SU-DHL-6 (cell line): ENCODE data around the gene KRT25.

ENCODE experiments used
- H2AFZ ChIP-seq: fragments of 200-600 bp; sonication (generic); 2 replicates; pipeline ENCODE4 v1.6.1; 2014; ENCODE audit warnings: low read depth, mild to moderate bottlenecking, moderate library complexity, mixed read lengths, antibody characterized with exemption, low read length; ENCODE audit not compliant: severe bottlenecking
- H3F3A ChIP-seq: fragments of 200-600 bp; shearing (Covaris generic); 2 replicates; pipeline ENCODE4 v1.6.0; 2016; ENCODE audit warnings: antibody characterized with exemption, mild to moderate bottlenecking; ENCODE audit not compliant: insufficient read depth
- H3K27ac ChIP-seq: fragments of 200-600 bp; sonication (generic); 2 replicates; pipeline ENCODE4 v1.5.1; 2016; ENCODE audit warnings: low read depth, mild to moderate bottlenecking, low read length, moderate library complexity, mixed read lengths
- H3K27me3 ChIP-seq: fragments of 200-600 bp; sonication (generic), shearing (Covaris generic); 2 replicates; pipeline ENCODE4 v1.6.0; 2014; ENCODE audit warnings: mild to moderate bottlenecking, low read length
- H3K36me3 ChIP-seq: fragments of 200-600 bp; sonication (generic); 2 replicates; pipeline ENCODE4 v1.6.1; 2014; ENCODE audit warnings: mild to moderate bottlenecking, low read length, mixed read lengths
- H3K4me2 ChIP-seq: fragments of 300-600, 200-600 bp; shearing (Covaris generic), sonication (generic); 2 replicates; pipeline ENCODE4 v1.6.0; 2014; ENCODE audit warnings: low read length, low read depth, mild to moderate bottlenecking; ENCODE audit not compliant: poor library complexity, severe bottlenecking
- H3K4me3 ChIP-seq: fragments of 200-600 bp; sonication (generic); 2 replicates; pipeline ENCODE4 v1.5.1; 2014; ENCODE audit warnings: antibody characterized with exemption, low read length, mild to moderate bottlenecking, mixed read lengths; ENCODE audit not compliant: insufficient read depth, poor library complexity, severe bottlenecking
- H3K79me2 ChIP-seq: fragments of 200-600 bp; sonication (generic); 2 replicates; pipeline ENCODE4 v1.6.1; 2014; ENCODE audit warnings: mild to moderate bottlenecking, low read length, moderate library complexity; ENCODE audit not compliant: insufficient read depth
- H3K9ac ChIP-seq: fragments of 200-600 bp; sonication (generic); 2 replicates; pipeline ENCODE4 v1.7.0; 2014; ENCODE audit warnings: mild to moderate bottlenecking, low read length
- H3K9me2 ChIP-seq: fragments of 200-600 bp; sonication (generic); replicated peaks from 2 replicates; pipeline ENCODE4 v1.6.1; 2014; ENCODE audit warnings: low read length; ENCODE audit not compliant: insufficient read depth
- H3K9me3 ChIP-seq: fragments of 200-600 bp; sonication (generic); 2 replicates; pipeline ENCODE4 v1.6.1; 2014; ENCODE audit warnings: low read length, mixed read lengths; ENCODE audit not compliant: insufficient read depth
- H4K20me1 ChIP-seq: fragments of 200-600 bp; sonication (generic); 2 replicates; pipeline ENCODE4 v1.6.1; 2014; ENCODE audit warnings: low read depth, mild to moderate bottlenecking, antibody characterized with exemption, low read length, moderate library complexity, mixed read lengths
- CTCF ChIP-seq: fragments of 200-600 bp; sonication (generic); IDR thresholded peaks from one replicate; pipeline ENCODE4 v1.5.1; 2017; ENCODE audit warnings: antibody characterized with exemption, mild to moderate bottlenecking, low read length, moderate library complexity; ENCODE audit not compliant: insufficient read depth, poor library complexity, severe bottlenecking
- EZH2phosphoT487 ChIP-seq: fragments of 200-600 bp; sonication (generic), shearing (Covaris generic); conservative IDR thresholded peaks from 2 replicates; pipeline ENCODE4 v1.6.1; 2018; ENCODE audit warnings: mild to moderate bottlenecking, antibody characterized with exemption, low read length, moderate library complexity, mixed read lengths

The KRT25 gene

GRCh38 chr17:40735016-40735415 is 20.1 kb downstream of the KRT25 start:
- TF ChIP-seq CTCF = no peak
- TF ChIP-seq EZH2phosphoT487 = no peak
- H3K79me2 ChIP-seq = no peaks in the 10 kb centered on the region
- no peaks in the 10 kb centered on the region for H3F3A ChIP-seq
- H4K20me1 ChIP-seq = no peaks in the 10 kb centered on the region
- H3K9me3 ChIP-seq = no peaks in the 10 kb centered on the region
- no peaks in the 10 kb centered on the region for H3K9me2 ChIP-seq
- peaks cover 3% of the 10 kb centered on the region; the same call in 1 of the 2 replicates for H3K27me3 ChIP-seq
- no peak overlapping the region for H3K9ac ChIP-seq
- no peak overlapping the region for H2AFZ ChIP-seq
- H3K36me3 ChIP-seq = no peaks in the 10 kb centered on the region
- no peak overlapping the region for H3K27ac ChIP-seq
- no peak overlapping the region for H3K4me3 ChIP-seq
- H3K4me2 ChIP-seq = no peak overlapping the region

GRCh38 chr17:40734018-40734417 is 21.1 kb downstream of the KRT25 start:
- Histone ChIP-seq H3K27ac (no peak overlapping the region), H3F3A (no peaks in the 10 kb centered on the region), H3K79me2 (no peaks in the 10 kb centered on the region), H2AFZ (no peak overlapping the region), H3K9me3 (no peaks in the 10 kb centered on the region), H3K4me3 (no peak overlapping the region), H3K27me3 (peaks cover 4% of the 10 kb centered on the region; the same call in 1 of the 2 replicates), H3K4me2 (no peak overlapping the region), H3K36me3 (no peaks in the 10 kb centered on the region), H4K20me1 (no peaks in the 10 kb centered on the region), H3K9me2 (no peaks in the 10 kb centered on the region), H3K9ac (no peak overlapping the region)
- TF ChIP-seq EZH2phosphoT487 (no peak), CTCF (no peak)

DNA sequence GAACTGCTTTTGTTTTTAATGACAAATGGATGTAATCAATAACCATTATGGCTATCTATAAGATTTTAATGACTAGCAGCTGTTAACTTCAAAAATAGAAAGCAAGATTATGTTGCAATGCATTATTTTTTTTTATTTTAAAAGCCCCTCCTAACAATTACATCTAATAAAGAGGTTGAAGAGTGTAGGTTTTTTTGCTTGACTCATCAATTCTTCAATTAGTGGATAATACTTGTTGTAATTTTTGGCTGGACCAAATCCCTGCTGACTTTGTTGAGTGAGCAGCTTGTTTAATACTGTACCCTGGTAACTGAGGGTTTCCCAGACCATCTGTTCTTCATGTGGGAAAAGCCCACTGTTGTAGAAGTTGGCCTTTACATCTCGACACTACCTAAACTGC is 24.2 kb downstream of the KRT25 start:
- Histone ChIP-seq H3K9me3 (no peaks in the 10 kb centered on the region), H3K79me2 (no peaks in the 10 kb centered on the region), H3K27me3 (peaks cover 4% of the 10 kb centered on the region; the same call in 1 of the 2 replicates), H4K20me1 (no peaks in the 10 kb centered on the region), H3K4me2 (no peak overlapping the region), H3K27ac (no peak overlapping the region), H3K36me3 (no peaks in the 10 kb centered on the region), H2AFZ (no peak overlapping the region), H3K9me2 (no peaks in the 10 kb centered on the region), H3K4me3 (no peak overlapping the region), H3K9ac (no peak overlapping the region), H3F3A (no peaks in the 10 kb centered on the region)
- TF ChIP-seq CTCF (no peak), EZH2phosphoT487 (no peak)
